ENCODE data around the gene FAM83E. TPM values are rescaled to one million over a fixed set of nuclear protein-coding genes. Genes with fewer than 3 reads are reported as not detected.

FAM83E gene
- total and polyA plus RNA-seq, 10 of the 15 experiments (the other 5 are each of a cell fraction or from before 2014, with no cell fraction given) = 0.14 to 2.5 (median 0.33) TPM; not detected in 4

DNA sequence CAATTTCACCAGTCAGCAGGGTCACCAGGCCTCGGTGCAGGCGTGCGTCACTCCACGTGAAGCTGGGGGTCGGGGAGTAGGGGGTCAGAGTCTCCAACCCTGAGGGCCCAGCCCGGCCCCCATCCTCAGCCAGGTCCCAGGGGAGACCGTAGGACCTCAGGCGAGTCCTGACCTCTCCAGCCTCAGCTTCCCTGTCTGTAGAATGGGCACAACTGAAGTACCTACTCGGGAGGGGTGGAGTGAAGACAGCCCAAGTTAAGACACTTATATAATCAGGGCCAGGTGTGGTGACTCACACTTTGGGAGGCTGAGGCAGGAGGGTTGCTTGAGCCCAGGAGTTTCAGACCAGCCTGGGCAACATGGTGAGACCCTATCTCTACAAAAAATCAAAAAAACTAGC is 11.0 kb downstream of the FAM83E start:
- no TSS peak for BruUV-seq (replicated peaks)
- H3K4me3 ChIP-seq = no peak overlapping the region
- POLR2A ChIA-PET = no interaction called here
- FAIRE-seq (no peak), DNase-seq (ENCODE audit: low read depth, low spot score) (no peak), ATAC-seq (no peak)
- H4K20me1 ChIP-seq (ENCODE audit: control insufficient read depth, insufficient read depth) = no peaks in the 10 kb centered on the region
- RAD21 ChIA-PET (ENCODE audit: unreplicated experiment) = no interaction called here
- H3K27me3 ChIP-seq (replicated peaks in 1 of 2; ENCODE audit: control insufficient read depth in 2 of 2, insufficient read depth in 2 of 2, low read length in 1 of 2) = no peaks in the 10 kb centered on the region
- no peak overlapping the region for H3K9ac ChIP-seq (ENCODE audit: control insufficient read depth, insufficient read depth, low read length)
- H3K27ac ChIP-seq (ENCODE audit: control insufficient read depth, insufficient read depth) = no peak overlapping the region
- SMC1A ChIA-PET (ENCODE audit: uncharacterized antibody, unreplicated experiment) = no interaction called here
- no peaks in the 10 kb centered on the region for H3K36me3 ChIP-seq (ENCODE audit: control insufficient read depth in 2 of 2, insufficient read depth in 2 of 2, low read length in 1 of 2)
- CTCF ChIA-PET = interaction anchor here (0.9 kb wide), 1 partner anchor 20 kb away, joined by 3 read pairs; no protein-coding TSS in a partner anchor
- no peaks in the 10 kb centered on the region for H3K79me2 ChIP-seq (ENCODE audit: control insufficient read depth, insufficient read depth, low read length)
- no peaks in the 10 kb centered on the region for H3K9me3 ChIP-seq (replicated peaks; ENCODE audit: control insufficient read depth, insufficient read depth, low read length)
- TF ChIP-seq JUND (IDR thresholded peaks at IDR 0.05; ENCODE audit: low read depth, low read length) (no peak), RBBP5 (conservative IDR thresholded peaks at IDR 0.05) (no peak), FOS (IDR thresholded peaks at IDR 0.05; ENCODE audit: borderline replicate concordance, extremely low read depth, insufficient read length) (no peak), SIX5 (IDR thresholded peaks at IDR 0.05; ENCODE audit: low read depth, low read length, severe bottlenecking) (no peak), SP1 (IDR thresholded peaks at IDR 0.05; ENCODE audit: low read depth, low read length) (no peak), STAT1 (conservative IDR thresholded peaks at IDR 0.05) (no peak), FOXK2 (IDR thresholded peaks at IDR 0.05) (no peak)
- TF ChIP-seq, protein P1, sequence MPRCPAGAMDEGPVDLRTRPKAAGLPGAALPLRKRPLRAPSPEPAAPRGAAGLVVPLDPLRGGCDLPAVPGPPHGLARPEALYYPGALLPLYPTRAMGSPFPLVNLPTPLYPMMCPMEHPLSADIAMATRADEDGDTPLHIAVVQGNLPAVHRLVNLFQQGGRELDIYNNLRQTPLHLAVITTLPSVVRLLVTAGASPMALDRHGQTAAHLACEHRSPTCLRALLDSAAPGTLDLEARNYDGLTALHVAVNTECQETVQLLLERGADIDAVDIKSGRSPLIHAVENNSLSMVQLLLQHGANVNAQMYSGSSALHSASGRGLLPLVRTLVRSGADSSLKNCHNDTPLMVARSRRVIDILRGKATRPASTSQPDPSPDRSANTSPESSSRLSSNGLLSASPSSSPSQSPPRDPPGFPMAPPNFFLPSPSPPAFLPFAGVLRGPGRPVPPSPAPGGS (IDR thresholded peaks at IDR 0.05; ENCODE audit: borderline replicate concordance, insufficient read depth, low read depth, low read length, poor library complexity, severe bottlenecking) = no peak
- TF ChIP-seq, protein P2, sequence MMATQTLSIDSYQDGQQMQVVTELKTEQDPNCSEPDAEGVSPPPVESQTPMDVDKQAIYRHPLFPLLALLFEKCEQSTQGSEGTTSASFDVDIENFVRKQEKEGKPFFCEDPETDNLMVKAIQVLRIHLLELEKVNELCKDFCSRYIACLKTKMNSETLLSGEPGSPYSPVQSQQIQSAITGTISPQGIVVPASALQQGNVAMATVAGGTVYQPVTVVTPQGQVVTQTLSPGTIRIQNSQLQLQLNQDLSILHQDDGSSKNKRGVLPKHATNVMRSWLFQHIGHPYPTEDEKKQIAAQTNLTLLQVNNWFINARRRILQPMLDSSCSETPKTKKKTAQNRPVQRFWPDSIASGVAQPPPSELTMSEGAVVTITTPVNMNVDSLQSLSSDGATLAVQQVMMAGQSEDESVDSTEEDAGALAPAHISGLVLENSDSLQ (IDR thresholded peaks at IDR 0.05) = no peak
- TF ChIP-seq, protein P3, sequence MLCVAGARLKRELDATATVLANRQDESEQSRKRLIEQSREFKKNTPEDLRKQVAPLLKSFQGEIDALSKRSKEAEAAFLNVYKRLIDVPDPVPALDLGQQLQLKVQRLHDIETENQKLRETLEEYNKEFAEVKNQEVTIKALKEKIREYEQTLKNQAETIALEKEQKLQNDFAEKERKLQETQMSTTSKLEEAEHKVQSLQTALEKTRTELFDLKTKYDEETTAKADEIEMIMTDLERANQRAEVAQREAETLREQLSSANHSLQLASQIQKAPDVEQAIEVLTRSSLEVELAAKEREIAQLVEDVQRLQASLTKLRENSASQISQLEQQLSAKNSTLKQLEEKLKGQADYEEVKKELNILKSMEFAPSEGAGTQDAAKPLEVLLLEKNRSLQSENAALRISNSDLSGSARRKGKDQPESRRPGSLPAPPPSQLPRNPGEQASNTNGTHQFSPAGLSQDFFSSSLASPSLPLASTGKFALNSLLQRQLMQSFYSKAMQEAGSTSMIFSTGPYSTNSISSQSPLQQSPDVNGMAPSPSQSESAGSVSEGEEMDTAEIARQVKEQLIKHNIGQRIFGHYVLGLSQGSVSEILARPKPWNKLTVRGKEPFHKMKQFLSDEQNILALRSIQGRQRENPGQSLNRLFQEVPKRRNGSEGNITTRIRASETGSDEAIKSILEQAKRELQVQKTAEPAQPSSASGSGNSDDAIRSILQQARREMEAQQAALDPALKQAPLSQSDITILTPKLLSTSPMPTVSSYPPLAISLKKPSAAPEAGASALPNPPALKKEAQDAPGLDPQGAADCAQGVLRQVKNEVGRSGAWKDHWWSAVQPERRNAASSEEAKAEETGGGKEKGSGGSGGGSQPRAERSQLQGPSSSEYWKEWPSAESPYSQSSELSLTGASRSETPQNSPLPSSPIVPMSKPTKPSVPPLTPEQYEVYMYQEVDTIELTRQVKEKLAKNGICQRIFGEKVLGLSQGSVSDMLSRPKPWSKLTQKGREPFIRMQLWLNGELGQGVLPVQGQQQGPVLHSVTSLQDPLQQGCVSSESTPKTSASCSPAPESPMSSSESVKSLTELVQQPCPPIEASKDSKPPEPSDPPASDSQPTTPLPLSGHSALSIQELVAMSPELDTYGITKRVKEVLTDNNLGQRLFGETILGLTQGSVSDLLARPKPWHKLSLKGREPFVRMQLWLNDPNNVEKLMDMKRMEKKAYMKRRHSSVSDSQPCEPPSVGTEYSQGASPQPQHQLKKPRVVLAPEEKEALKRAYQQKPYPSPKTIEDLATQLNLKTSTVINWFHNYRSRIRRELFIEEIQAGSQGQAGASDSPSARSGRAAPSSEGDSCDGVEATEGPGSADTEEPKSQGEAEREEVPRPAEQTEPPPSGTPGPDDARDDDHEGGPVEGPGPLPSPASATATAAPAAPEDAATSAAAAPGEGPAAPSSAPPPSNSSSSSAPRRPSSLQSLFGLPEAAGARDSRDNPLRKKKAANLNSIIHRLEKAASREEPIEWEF (IDR thresholded peaks at IDR 0.05; ENCODE audit: insufficient replicate concordance, low read depth, low read length) = no peak
- TF ChIP-seq, protein P4, sequence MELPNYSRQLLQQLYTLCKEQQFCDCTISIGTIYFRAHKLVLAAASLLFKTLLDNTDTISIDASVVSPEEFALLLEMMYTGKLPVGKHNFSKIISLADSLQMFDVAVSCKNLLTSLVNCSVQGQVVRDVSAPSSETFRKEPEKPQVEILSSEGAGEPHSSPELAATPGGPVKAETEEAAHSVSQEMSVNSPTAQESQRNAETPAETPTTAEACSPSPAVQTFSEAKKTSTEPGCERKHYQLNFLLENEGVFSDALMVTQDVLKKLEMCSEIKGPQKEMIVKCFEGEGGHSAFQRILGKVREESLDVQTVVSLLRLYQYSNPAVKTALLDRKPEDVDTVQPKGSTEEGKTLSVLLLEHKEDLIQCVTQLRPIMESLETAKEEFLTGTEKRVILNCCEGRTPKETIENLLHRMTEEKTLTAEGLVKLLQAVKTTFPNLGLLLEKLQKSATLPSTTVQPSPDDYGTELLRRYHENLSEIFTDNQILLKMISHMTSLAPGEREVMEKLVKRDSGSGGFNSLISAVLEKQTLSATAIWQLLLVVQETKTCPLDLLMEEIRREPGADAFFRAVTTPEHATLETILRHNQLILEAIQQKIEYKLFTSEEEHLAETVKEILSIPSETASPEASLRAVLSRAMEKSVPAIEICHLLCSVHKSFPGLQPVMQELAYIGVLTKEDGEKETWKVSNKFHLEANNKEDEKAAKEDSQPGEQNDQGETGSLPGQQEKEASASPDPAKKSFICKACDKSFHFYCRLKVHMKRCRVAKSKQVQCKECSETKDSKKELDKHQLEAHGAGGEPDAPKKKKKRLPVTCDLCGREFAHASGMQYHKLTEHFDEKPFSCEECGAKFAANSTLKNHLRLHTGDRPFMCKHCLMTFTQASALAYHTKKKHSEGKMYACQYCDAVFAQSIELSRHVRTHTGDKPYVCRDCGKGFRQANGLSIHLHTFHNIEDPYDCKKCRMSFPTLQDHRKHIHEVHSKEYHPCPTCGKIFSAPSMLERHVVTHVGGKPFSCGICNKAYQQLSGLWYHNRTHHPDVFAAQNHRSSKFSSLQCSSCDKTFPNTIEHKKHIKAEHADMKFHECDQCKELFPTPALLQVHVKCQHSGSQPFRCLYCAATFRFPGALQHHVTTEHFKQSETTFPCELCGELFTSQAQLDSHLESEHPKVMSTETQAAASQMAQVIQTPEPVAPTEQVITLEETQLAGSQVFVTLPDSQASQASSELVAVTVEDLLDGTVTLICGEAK (IDR thresholded peaks at IDR 0.05; ENCODE audit: borderline replicate concordance) = no peak
- H2AFZ ChIP-seq (ENCODE audit: control insufficient read depth, low read depth, low read length) = no peak overlapping the region
- in situ Hi-C loops (cut with MboI) = no loop called here
- intact Hi-C loops (cut with micrococcal nuclease; ENCODE audit: unreplicated experiment) = no loop called here
- 58% methylated on average over 6 of the region's 9 CpGs for WGBS (ENCODE audit: insufficient coverage, insufficient replicate concordance, low lambda C conversion rate, missing lambda C conversion rate)
- H3K4me2 ChIP-seq (ENCODE audit: control insufficient read depth, insufficient read depth) = no peak overlapping the region
- H3K4me1 ChIP-seq (ENCODE audit: control insufficient read depth, insufficient read depth, low read length) = no peaks in the 10 kb centered on the region

Data from GM12878 (cell line).